Measurements from ENCODE around the gene MYH14.

Gene MYH14

DNA sequence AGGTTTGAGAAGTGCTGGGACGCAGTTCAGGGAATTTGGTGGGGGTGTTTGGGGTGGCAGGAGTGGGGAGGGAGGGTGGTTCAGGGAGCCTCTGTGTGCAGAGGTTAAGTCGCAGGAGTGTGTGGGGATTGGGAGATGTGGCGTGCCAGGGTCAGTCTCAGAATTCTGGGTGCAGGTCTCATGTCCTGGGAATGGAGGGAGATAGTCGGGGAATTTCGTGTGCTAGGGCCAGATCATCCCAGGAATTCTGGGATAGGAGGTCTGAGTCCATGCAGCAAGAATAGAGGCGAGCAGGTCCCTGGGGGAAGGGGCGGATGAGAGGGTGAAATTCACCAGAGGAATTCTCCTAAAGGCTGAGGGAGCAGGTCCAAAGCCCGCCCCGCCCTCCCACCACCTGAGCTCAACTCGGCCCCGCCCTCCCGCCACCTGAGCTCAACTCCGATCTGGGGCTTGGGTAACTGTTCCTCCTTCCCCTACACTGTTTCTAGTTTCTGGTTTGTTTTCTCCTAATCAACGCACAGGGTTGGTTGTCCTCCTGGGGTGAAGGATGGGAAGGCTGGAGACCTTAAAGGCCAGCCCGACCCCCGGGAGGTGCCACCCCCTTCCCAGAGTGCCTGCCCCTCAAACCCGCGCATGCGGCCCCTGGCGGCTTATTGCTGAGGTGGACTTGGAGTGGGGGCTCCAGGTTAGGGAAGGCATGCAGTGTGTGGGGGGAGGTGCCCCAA lies 110.6 kb downstream of the MYH14 start:
- H3K27ac ChIP-seq: no peak overlapping the region
- TF ChIP-seq, protein P1, sequence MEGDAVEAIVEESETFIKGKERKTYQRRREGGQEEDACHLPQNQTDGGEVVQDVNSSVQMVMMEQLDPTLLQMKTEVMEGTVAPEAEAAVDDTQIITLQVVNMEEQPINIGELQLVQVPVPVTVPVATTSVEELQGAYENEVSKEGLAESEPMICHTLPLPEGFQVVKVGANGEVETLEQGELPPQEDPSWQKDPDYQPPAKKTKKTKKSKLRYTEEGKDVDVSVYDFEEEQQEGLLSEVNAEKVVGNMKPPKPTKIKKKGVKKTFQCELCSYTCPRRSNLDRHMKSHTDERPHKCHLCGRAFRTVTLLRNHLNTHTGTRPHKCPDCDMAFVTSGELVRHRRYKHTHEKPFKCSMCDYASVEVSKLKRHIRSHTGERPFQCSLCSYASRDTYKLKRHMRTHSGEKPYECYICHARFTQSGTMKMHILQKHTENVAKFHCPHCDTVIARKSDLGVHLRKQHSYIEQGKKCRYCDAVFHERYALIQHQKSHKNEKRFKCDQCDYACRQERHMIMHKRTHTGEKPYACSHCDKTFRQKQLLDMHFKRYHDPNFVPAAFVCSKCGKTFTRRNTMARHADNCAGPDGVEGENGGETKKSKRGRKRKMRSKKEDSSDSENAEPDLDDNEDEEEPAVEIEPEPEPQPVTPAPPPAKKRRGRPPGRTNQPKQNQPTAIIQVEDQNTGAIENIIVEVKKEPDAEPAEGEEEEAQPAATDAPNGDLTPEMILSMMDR (conservative IDR thresholded peaks at IDR 0.05): no peak
- no peak for TF ChIP-seq ZFX (IDR thresholded peaks at IDR 0.05)

DNA sequence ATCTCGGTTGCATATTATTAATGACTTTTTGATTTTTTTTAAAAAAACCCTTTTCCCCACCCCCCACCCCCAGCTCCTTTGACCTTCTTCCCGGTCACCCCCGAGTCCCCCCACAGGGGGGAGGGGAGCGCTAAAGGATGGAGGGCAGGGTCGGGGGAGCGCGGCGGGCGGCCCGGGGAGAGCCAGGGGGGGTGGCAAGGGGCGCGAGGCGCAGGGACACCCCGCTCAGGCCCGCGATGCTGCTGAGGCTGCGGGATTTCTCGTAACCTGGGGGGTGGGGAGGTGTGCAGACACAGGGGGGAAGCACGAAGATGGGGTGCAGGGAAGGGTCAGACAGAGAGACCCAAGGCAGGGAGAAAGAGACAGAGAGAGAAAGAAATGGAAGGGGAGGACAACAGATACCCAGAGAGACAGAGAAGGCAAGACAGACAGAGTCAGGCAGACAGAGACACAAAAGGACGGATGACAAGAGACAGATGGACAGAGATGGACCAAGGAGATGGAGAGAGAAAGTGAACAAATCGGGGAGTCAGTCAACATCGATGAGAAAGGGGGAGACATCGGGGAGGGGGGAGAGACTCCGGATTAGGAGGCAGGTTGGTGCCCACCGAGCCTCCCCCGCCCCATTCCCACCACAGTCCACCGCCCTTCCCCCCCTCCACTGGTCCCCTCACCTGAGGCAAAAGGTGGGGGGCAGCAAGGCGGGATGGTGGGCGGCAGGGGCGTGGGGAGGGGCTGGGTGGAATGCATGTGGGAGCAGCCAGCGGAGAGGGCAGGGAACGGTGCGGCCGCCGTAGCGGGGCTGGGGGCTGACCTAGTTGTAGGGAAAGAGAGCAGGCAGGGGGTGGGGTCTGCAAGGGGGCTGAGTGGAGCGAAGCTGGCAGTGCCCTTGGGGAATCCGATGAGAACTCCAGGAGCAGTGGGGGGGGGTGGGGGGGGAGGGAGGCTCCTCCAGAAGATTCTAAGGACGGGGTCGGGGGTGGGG lies 111.6 kb downstream of the MYH14 start:
- no peak for TF ChIP-seq ZFX (IDR thresholded peaks at IDR 0.05)
- TF ChIP-seq, protein P1 (conservative IDR thresholded peaks at IDR 0.05): no peak
- H3K27ac ChIP-seq: no peak overlapping the region

DNA sequence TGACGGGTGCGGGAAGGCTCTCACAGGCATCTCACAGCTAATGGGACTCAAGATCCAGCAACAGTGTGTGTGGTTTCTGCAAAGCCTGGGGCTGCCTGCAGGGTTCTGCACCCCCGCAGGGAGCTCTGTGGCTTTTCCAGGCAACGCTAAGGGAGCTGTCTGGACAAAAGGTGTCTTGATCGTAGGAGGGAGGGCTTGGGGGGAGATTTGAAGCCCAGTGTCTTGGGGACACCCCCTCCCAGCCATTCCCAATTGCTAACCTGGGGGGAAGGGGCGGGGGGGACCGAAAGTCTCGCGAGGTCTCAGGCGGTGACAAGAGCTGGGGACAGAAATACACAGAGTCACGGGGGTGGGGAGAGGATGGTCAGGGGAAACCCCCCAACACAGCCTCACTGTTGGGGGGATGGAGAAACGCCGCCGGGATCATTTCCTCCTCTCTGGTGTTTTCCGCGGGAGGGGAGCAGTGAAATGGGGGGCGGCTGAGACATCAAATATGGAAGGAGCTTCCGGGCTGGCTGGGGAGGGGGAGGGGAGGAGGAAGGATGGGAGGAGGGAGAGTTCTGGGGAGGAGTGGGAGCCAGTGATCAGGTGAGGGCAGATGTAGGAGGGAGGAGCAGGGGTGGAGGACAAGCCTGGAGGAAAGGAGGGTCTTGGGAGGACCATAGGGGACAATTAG lies 112.5 kb downstream of the MYH14 start:
- no peak overlapping the region for H3K27ac ChIP-seq
- no peak for TF ChIP-seq ZFX (IDR thresholded peaks at IDR 0.05)
- TF ChIP-seq, protein P1 (conservative IDR thresholded peaks at IDR 0.05): no peak

DNA sequence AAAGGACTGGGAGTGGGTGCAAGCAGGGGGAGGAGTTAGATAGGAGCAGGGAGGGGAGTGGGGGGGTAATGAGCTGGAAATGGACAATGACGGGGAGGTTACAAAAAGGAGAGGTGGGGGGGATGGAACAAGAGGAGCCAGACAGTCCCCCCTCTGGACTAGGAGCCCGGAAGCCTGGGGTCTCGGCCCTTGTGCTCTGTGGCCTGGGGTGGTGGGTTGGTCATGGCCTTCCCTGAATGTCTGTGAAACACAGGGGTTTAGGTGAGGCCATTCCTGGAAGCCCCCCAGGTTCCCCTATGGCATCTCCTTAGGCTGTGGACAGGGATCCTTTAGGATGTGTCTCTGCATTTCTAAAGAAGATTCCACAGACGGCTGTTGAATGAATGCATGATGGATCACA lies 113.7 kb downstream of the MYH14 start:
- H3K27ac ChIP-seq: no peak overlapping the region
- TF ChIP-seq, protein P1 (conservative IDR thresholded peaks at IDR 0.05): no peak

DNA sequence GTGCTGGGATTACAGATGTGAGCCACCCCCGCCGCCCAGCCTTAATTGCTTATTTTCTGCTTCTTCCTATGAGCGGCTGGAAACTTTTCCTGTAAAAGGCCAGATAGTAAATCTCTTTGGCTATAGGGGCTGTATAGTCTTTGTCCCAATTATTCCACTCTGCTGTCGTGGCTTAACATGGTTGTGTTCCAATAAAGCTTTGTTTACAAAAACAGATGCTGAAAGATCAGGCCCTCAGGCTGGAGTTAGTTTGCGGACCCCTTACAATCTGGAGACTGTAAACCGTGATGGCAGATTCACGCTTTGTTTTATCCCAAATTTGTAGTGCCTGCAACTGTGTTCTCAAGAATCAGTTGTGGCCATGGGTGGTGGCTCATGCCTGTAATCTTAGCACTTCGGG lies 115.0 kb downstream of the MYH14 start:
- TF ChIP-seq, protein P1 (conservative IDR thresholded peaks at IDR 0.05): no peak
- no peak for TF ChIP-seq ZFX (IDR thresholded peaks at IDR 0.05)
- H3K27ac ChIP-seq: no peak overlapping the region

DNA sequence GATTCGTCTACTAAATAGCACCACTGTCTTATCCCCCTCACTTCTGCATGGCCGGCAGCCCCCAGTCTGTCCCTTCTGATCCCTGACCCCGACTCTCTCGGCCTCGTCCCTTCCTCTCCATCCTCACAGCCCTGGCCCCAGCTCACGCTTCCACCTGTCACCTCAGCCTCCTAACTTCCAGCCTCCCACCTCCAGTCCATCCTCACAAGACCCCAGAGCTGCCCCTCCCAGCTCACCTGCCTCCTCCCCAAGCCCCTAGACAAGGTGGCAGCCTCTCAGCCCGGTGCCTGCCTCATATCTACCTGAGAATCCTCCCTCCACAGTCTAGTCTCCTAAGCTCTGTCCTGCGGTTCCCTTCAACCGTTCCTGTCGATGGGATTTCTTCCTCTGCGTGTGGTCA lies 115.7 kb downstream of the MYH14 start:
- TF ChIP-seq ZFX (IDR thresholded peaks at IDR 0.05): no peak
- TF ChIP-seq, protein P1 (conservative IDR thresholded peaks at IDR 0.05): no peak
- H3K27ac ChIP-seq: no peak overlapping the region
